GM13976 (cell line): ENCODE results near the gene ECE2.

Experiments
- DNase-seq: peaks from one replicate; pipeline ENCODE4 v3.0.0; 2012; ENCODE audit warnings: low spot score
- in situ Hi-C: fragments of 300-500 bp; cut with MboI; formaldehyde crosslinking; loops from one replicate; pipeline ENCODE4 v1.12.0; 2022; ENCODE audit warnings: low sequenced_read_pairs, mixed read lengths, inconsistent platforms; ENCODE audit not compliant: unreplicated experiment
- TF ChIP-seq, protein P1 (sequence below): IDR thresholded peaks from 2 replicates; pipeline ENCODE4 v1.5.1; 2012; ENCODE audit warnings: borderline replicate concordance, mild to moderate bottlenecking; ENCODE audit not compliant: insufficient read depth; ENCODE audit errors: extremely low read depth, missing control alignments, control extremely low read depth

Gene ECE2

DNA sequence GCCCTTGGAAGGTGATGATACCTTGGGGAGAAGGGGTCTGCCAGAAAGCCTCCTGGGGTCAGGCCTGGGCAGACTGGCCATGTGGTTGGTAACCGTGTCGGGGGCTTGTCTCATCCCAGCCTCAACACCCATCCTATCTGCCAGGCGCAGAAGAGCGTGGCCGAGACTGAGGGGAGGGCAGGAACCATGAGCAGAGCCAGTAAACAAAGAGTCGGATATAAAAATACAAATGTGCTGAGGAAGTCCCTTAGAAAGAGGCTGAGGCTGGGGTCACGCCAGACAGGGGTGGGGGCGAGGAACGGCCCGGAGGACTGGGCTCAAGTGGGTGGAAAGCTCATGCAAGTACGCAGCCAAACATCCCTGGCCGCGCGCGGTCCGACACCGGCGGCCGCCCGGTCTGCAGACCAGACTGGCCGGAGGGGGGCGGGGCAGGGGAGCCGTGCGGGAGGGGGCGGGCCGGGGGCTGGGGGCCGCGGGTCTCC is 16.4 kb upstream of the ECE2 start:
- DNase-seq: no peak
- in situ Hi-C loops: no loop called here
- TF ChIP-seq, protein P1, sequence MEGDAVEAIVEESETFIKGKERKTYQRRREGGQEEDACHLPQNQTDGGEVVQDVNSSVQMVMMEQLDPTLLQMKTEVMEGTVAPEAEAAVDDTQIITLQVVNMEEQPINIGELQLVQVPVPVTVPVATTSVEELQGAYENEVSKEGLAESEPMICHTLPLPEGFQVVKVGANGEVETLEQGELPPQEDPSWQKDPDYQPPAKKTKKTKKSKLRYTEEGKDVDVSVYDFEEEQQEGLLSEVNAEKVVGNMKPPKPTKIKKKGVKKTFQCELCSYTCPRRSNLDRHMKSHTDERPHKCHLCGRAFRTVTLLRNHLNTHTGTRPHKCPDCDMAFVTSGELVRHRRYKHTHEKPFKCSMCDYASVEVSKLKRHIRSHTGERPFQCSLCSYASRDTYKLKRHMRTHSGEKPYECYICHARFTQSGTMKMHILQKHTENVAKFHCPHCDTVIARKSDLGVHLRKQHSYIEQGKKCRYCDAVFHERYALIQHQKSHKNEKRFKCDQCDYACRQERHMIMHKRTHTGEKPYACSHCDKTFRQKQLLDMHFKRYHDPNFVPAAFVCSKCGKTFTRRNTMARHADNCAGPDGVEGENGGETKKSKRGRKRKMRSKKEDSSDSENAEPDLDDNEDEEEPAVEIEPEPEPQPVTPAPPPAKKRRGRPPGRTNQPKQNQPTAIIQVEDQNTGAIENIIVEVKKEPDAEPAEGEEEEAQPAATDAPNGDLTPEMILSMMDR: no peak

DNA sequence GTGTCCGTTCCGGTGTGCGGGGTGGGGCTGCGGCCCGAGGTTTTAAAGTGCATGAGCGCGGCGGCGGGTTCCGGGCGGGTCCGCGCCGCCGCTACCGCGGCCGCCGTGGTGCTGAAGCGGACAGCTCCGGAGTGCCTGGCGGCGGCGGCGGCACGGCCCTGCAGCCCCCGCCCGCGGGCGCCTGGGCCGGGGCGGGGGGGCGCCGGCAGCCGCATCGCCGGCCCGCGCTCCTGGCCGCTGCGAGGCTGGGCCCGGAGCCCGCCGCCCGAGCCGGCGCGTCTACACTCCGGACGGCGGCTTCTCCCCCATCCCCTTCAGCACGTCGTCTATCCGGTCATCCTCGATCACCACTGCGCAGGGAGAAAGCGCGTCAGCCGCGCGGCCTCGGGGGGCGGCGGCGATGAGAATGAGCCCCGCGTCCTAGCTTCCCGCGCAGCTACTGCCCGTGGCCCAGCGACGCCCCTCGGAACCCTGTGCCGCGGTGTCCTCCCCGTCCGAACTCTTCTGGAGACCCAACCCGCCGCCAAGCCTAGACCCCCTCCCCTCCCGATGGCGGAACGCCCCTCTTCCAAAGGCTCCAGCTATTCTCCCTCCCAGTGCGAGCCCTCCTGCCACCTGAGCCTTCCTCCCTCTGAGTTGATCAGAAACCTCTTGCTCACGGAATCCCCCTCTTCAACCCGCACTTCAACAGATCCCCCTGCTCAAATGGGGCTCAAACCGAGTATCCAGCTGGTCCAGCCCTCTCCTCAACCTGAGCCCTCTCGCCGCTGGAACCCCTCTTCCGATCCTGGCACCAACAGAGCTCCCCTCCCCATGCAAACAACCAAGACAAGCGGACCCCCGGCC is 15.7 kb upstream of the ECE2 start:
- TF ChIP-seq, protein P1: no peak
- DNase-seq: peak; percentile 82
- in situ Hi-C loops: no loop called here

DNA sequence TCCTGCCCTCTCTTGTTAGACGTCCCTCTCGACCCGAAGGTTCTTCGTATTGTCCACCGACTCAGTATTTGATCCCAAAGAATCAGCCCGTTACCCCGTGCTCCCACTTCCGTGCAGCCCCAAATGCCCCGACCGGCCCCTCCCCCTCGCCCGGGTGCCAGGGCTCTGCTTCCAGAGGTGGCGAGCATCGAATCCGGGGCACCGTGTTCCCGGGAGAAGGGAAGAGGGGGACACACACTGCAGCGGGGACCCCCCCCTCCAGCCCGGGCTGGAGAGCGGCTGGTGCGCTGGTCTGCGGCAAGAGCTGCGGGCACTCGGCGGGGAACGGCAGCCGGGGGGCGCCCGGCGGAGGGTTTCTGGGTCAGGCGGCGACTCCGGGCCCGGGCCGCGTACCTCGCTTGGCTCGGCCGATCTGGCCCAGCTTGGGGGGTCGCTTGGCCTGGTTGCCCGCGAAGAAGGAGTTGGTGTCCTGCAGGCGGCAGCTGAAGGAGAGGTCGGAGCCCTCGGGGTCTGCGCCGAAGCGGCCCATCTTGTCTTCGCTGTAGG is 15.0 kb upstream of the ECE2 start:
- DNase-seq: no peak
- TF ChIP-seq, protein P1: no peak
- in situ Hi-C loops: no loop called here

DNA sequence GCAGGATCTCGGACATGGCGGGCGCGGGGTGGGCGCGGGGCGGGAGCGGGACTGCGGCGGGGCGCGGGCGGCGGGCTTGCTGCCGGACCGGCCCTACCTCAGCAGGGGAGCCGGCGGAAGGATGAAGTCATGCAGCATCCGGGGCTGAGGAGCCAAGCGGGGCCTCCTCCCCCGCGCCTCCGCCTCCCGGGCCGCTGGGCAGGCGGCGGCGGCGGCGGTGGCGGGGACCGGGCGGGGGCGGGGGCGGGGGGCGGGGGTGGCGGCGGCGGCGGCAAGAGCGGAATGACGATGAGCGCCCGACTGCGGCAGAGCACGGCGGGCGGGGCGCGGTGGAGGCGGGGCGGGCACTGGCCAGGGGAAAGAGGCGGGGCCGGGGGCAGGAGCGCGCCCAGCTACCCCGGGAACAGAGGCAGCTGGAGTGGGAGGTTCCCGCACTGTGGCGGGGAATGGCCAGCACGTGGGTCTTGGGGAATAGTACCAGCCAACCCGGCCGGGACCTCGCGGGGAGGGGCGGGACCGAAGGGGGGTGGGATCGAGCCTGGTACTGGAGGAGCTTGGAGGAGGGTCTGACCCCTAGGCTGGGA is 14.5 kb upstream of the ECE2 start, which contains the start of gene CAMK2N2:
Gene CAMK2N2, minus strand, starts transcription at position 284 of the 584 bp plus-strand sequence. Its CDS starts 268 bp downstream, at position 16.
- in situ Hi-C loops: no loop called here
- TF ChIP-seq, protein P1: no peak
- peak; percentile 86 for DNase-seq

DNA sequence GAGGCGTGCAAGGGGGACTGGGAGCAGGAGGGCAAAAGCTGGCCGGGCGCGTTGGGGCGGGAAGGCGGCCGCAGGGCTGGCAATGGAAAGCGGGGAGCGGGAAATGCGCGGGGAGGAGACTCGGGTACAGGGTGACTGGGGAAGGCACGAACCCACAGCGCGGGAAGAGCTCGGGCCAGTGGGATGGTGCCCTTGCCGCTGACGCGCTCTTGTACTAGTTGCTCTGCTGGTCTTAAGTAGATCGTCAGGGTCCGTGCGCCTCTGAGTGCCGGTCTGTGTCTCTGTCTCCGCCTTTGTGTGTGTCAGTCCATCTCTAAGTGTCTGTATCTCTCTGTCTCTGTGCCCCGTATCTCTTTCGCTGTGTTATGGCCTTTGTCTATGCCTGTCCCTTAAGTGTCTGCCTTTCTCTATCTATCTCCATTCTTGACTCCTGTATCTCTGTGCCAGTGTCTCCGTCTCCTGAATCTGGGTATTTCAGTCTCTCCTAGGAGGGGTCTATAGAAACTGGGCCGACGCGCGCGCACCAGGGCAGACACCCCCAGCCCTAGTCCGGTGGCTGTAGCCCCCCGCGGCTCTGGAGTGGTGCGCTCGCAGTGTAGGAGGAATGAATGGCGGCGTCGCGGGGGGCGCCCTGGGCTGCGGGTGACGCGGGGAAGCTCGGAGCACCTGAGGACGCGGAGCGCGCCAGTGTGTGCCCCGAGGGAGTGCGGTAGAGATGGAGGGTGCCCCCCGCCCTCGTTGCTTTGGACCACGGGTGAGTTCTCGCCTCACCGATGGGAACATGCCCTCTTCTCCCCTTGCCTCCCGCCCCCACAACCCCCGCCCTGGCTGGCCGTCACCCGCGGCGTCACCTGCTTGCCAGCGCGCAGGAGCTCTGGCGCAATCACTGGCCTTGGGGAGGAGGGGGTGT is 13.7 kb upstream of the ECE2 start:
- DNase-seq: peak; percentile 58

More for the DNA sequence above, 13.7 kb upstream of the ECE2 start:
- in situ Hi-C loops: no loop called here
- TF ChIP-seq, protein P1: no peak
